Measurements from ENCODE around the gene CUTC. TPM values are rescaled to one million over a fixed set of nuclear protein-coding genes. Genes with fewer than 3 reads are reported as not detected.
A peak's percentile ranks its signal among the peaks of the same experiment; 100 is the strongest.

The CUTC gene
- 11.6 and 13.0 TPM in 2 replicates for total RNA-seq
- long read RNA-seq, transcript CUTC-202 (9 exons, 1,346 nt): minor isoform, 10 of 43 reads
- long read RNA-seq, transcript CUTC-203 (8 exons, 831 nt): major isoform, 11 of 43 reads
- long read RNA-seq, partial matches to known transcripts: 5 of 43 reads
- long read RNA-seq, other reads (novel, unspliced or antisense): 17 of 43 reads

DNA sequence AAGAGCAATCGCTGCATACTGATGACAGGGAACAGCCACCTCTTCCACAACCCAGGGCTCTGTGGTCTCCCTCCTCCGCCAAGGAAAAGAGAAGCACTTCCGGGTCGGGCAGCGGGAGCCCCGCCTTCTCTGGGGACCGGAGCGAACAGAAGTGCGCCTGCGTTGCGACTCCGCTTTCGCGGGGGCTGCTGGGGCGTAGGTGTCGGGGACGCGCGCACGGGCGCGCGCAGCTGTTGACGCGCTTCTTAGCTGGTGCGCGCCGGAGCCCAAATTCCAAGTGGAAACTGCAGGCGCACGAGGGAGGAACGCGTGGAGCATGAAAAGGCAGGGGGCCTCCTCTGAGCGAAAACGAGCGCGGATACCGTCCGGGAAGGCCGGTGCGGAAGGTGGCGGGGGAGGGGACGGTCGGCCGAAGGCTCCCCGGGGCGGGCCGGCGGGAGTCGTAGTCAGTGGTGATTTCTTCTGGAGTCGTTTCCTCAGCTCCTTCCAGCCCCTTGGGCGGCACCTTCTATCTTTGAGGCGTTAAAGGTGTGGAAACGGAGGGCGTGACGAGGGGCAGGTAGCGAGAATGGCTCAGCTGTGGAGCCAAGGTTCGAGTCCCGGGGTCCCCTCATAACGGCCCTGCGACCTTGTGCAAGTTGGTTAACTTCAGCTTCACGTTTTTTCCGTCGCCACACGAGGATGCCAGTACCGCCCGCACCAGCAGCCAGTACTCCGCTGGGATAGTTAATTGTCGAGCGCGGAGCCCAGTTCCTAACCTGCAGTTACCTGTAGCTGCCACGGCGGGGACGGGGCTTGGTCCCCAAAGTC, at the start of gene CUTC, which contains the start of gene COX15:
Gene CUTC (plus strand): TSS at position 202 of the 810 bp plus-strand sequence. CDS start 115 bp downstream, at position 317.
Gene COX15 (minus strand): TSS at position 95 of the 810 bp plus-strand sequence. CDS start 78 bp downstream, at position 17.
- peaks cover 7% of the 10 kb centered on the region for H3K4me1 Mint-ChIP-seq (ENCODE audit: low read depth)
- peak within 1 kb of the TSS; percentile 100 for H3K4me3 Mint-ChIP-seq (ENCODE audit: low read depth)
- H3K27me3 Mint-ChIP-seq: no peaks in the 10 kb centered on the region
- no peaks in the 10 kb centered on the region for H3K9me3 Mint-ChIP-seq (ENCODE audit: low read depth)
- H3K36me3 Mint-ChIP-seq (ENCODE audit: insufficient read depth): peaks cover 9% of the 10 kb centered on the region
- TF ChIP-seq, protein P1, sequence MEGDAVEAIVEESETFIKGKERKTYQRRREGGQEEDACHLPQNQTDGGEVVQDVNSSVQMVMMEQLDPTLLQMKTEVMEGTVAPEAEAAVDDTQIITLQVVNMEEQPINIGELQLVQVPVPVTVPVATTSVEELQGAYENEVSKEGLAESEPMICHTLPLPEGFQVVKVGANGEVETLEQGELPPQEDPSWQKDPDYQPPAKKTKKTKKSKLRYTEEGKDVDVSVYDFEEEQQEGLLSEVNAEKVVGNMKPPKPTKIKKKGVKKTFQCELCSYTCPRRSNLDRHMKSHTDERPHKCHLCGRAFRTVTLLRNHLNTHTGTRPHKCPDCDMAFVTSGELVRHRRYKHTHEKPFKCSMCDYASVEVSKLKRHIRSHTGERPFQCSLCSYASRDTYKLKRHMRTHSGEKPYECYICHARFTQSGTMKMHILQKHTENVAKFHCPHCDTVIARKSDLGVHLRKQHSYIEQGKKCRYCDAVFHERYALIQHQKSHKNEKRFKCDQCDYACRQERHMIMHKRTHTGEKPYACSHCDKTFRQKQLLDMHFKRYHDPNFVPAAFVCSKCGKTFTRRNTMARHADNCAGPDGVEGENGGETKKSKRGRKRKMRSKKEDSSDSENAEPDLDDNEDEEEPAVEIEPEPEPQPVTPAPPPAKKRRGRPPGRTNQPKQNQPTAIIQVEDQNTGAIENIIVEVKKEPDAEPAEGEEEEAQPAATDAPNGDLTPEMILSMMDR (IDR thresholded peaks at IDR 0.05; ENCODE audit: unreplicated experiment): peak; percentile 61
- H3K27ac Mint-ChIP-seq: peak within 1 kb of the TSS; percentile 99
- peak; percentile 94 for DNase-seq (ENCODE audit: low spot score, unreplicated experiment)

DNA sequence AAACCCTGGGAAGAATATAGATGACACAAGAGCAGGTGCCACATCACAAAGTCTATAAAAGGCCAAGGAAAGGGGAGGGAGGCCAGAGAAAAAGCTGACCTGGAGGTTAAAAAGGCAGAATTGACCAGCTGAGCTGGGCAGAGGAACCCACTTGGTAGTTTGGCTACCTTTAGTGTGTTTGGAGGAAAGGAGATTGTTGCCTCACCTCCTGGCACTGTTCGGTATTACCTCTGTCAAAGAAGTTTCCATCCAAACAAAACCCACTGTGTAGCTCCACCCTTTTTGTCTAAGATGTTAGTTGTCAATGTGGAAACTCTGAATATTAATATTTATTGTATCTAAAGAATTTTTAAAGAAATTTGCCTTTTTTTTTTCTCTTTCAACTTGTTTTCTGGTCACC, 49.3 kb upstream of the CUTC start:
- DNase-seq (ENCODE audit: low spot score, unreplicated experiment): no peak
- Mint-ChIP-seq H3K36me3 (ENCODE audit: insufficient read depth) (peaks cover 17% of the 10 kb centered on the region), H3K4me1 (ENCODE audit: low read depth) (no peaks in the 10 kb centered on the region)

GRCh38 chr10:99685597-99685967, 46.5 kb upstream of the CUTC start:
- no peak for DNase-seq (ENCODE audit: low spot score, unreplicated experiment)
- H3K9me3 Mint-ChIP-seq (ENCODE audit: low read depth): no peaks in the 10 kb centered on the region
- no peak overlapping the region for H3K4me3 Mint-ChIP-seq (ENCODE audit: low read depth)
- H3K27me3 Mint-ChIP-seq: no peaks in the 10 kb centered on the region
- TF ChIP-seq, protein P1 (IDR thresholded peaks at IDR 0.05; ENCODE audit: unreplicated experiment): no peak
- H3K4me1 Mint-ChIP-seq (ENCODE audit: low read depth): no peaks in the 10 kb centered on the region
- H3K27ac Mint-ChIP-seq: no peak overlapping the region
- peaks cover 14% of the 10 kb centered on the region for H3K36me3 Mint-ChIP-seq (ENCODE audit: insufficient read depth)

More for the DNA sequence above, 49.3 kb upstream of the CUTC start:
- H3K27ac Mint-ChIP-seq: no peak overlapping the region
- no peaks in the 10 kb centered on the region for H3K27me3 Mint-ChIP-seq
- TF ChIP-seq, protein P1 (IDR thresholded peaks at IDR 0.05; ENCODE audit: unreplicated experiment): peak; percentile 29
- no peaks in the 10 kb centered on the region for H3K9me3 Mint-ChIP-seq (ENCODE audit: low read depth)
- H3K4me3 Mint-ChIP-seq (ENCODE audit: low read depth): no peak overlapping the region

GRCh38 chr10:99689461-99689860, 42.6 kb upstream of the CUTC start:
- DNase-seq (ENCODE audit: low spot score, unreplicated experiment): no peak
- Mint-ChIP-seq H3K27ac (no peak overlapping the region), H3K4me1 (ENCODE audit: low read depth) (no peaks in the 10 kb centered on the region), H3K36me3 (ENCODE audit: insufficient read depth) (peaks cover 18% of the 10 kb centered on the region), H3K27me3 (no peaks in the 10 kb centered on the region), H3K9me3 (ENCODE audit: low read depth) (no peaks in the 10 kb centered on the region), H3K4me3 (ENCODE audit: low read depth) (no peak overlapping the region)
- TF ChIP-seq, protein P1 (IDR thresholded peaks at IDR 0.05; ENCODE audit: unreplicated experiment): no peak

GRCh38 chr10:99693933-99694583, 38.0 kb upstream of the CUTC start:
- H3K9me3 Mint-ChIP-seq (ENCODE audit: low read depth): no peaks in the 10 kb centered on the region
- H3K4me3 Mint-ChIP-seq (ENCODE audit: low read depth): no peak overlapping the region
- H3K4me1 Mint-ChIP-seq (ENCODE audit: low read depth): no peaks in the 10 kb centered on the region
- H3K27me3 Mint-ChIP-seq: no peaks in the 10 kb centered on the region
- no peak overlapping the region for H3K27ac Mint-ChIP-seq
- peaks cover 25% of the 10 kb centered on the region for H3K36me3 Mint-ChIP-seq (ENCODE audit: insufficient read depth)
- TF ChIP-seq, protein P1 (IDR thresholded peaks at IDR 0.05; ENCODE audit: unreplicated experiment): no peak
- no peak for DNase-seq (ENCODE audit: low spot score, unreplicated experiment)
